ENCODE results near the gene OVOL3.
"Not testable (repeated sequence)": the region's sequence is repeated elsewhere in the genome, so short reads cannot be mapped to it uniquely, and the experiment has no call there.

DNA sequence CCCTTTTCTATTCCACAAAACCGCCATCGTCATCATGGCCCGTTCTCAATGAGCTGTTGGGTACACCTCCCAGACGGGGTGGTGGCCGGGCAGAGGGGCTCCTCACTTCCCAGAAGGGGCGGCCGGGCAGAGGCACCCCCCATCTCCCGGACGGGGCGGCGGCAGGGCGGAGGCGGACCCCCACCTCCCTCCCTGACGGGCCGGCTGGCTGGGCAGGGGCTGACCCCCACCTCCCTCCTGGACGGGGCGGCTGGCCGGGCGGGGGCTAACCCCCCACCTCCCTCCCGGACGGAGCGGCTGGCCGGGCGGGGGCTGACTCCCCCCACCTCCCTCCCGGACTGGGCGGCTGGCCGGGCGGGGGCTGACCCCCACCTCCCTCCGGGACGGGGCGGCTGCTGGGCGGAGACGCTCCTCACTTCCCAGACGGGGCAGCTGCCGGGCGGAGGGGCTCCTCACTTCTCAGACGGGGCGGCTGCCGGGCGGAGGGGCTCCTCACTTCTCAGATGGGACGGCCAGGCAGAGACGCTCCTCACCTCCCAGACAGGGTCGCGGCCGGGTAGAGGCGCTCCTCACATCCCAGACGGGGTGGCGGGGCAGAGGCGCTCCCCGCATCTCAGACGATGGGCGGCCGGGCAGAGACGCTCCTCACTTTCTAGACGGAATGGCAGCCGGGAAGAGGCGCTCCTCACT lies 42.0 kb upstream of the OVOL3 start:
- TF ChIP-seq, protein P1, sequence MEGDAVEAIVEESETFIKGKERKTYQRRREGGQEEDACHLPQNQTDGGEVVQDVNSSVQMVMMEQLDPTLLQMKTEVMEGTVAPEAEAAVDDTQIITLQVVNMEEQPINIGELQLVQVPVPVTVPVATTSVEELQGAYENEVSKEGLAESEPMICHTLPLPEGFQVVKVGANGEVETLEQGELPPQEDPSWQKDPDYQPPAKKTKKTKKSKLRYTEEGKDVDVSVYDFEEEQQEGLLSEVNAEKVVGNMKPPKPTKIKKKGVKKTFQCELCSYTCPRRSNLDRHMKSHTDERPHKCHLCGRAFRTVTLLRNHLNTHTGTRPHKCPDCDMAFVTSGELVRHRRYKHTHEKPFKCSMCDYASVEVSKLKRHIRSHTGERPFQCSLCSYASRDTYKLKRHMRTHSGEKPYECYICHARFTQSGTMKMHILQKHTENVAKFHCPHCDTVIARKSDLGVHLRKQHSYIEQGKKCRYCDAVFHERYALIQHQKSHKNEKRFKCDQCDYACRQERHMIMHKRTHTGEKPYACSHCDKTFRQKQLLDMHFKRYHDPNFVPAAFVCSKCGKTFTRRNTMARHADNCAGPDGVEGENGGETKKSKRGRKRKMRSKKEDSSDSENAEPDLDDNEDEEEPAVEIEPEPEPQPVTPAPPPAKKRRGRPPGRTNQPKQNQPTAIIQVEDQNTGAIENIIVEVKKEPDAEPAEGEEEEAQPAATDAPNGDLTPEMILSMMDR (IDR thresholded peaks at IDR 0.05): not testable (repeated sequence)
- TF ChIP-seq POLR2A (IDR thresholded peaks at IDR 0.05): not testable (repeated sequence)
